Spleen (tissue), 11 donors: ENCODE data around the gene CCDC38. TPM values are rescaled to one million over a fixed set of nuclear protein-coding genes. Genes with fewer than 3 reads are reported as not detected.
"Not testable (repeated sequence)": the region's sequence is repeated elsewhere in the genome, so short reads cannot be mapped to it uniquely, and the experiment has no call there.

Experiments
- DNase-seq: peaks from one replicate; pipeline ENCODE4 v3.0.0-alpha.2; 2020
- H3K27ac ChIP-seq, 8 donors: fragments of 200-600 bp; sonication (generic) in 7 of 8; 1 replicate in 4 of 8; 2 replicates in 4 of 8; pipeline versions ENCODE4 v1.5.0 to v1.8.0; 2016 to 2021; ENCODE audit warnings: inconsistent platforms in 4 of 8, mild to moderate bottlenecking in 4 of 8, moderate library complexity in 1 of 8
- H3K27me3 ChIP-seq, 7 donors: fragments of 200-600 bp; sonication (generic) in 6 of 7; replicated peaks in 1 of 7; 1 replicate in 4 of 7; 2 replicates in 3 of 7; pipeline versions ENCODE4 v1.5.0 to v1.8.0; 2016 to 2021; ENCODE audit warnings: inconsistent platforms in 3 of 7, mild to moderate bottlenecking in 1 of 7
- H3K36me3 ChIP-seq, 6 donors: fragments of 200-600 bp; sonication (generic) in 5 of 6; 1 replicate in 4 of 6; 2 replicates in 2 of 6; pipeline versions ENCODE4 v1.5.0 to v1.8.0; 2016 to 2021; ENCODE audit warnings: inconsistent platforms in 2 of 6
- H3K4me1 ChIP-seq, 6 donors: fragments of 200-600 bp; sonication (generic) in 5 of 6; 1 replicate in 3 of 6; 2 replicates in 3 of 6; pipeline versions ENCODE4 v1.5.0 to v1.8.0; 2016 to 2021; ENCODE audit warnings: inconsistent platforms in 3 of 6
- H3K4me3 ChIP-seq, 8 donors: fragments of 200-600 bp; sonication (generic) in 7 of 8; 1 replicate in 4 of 8; 2 replicates in 4 of 8; pipeline versions ENCODE4 v1.5.0 to v1.8.0; 2016 to 2021; ENCODE audit warnings: inconsistent platforms in 4 of 8, mild to moderate bottlenecking in 4 of 8, moderate library complexity in 2 of 8
- H3K9me3 ChIP-seq, 8 donors: fragments of 200-600 bp; sonication (generic) in 7 of 8; 1 replicate in 4 of 8; 2 replicates in 4 of 8; pipeline versions ENCODE4 v1.5.0 to v1.8.0; 2016 to 2021; ENCODE audit warnings: inconsistent platforms in 4 of 8
- POLR2A ChIP-seq, 3 donors: fragments of 450-650 bp; IDR thresholded peaks; one replicate each; pipeline ENCODE4 v1.5.1; 2017; ENCODE audit warnings: antibody characterized with exemption in 3 of 3, mild to moderate bottlenecking in 1 of 3
- POLR2AphosphoS5 ChIP-seq, 3 donors: sonication (generic); formaldehyde crosslinking; IDR thresholded peaks; one replicate each; pipeline ENCODE4 v1.5.1; 2017; ENCODE audit warnings: antibody characterized with exemption in 3 of 3
- WGBS, 5 donors: extraction: QIAGEN DNeasy Blood & Tissue Kit in 3 of 5; methylation state at CpG; one replicate each; pipeline versions ENCODE4 v1.1.5 to v1.1.7; 2013 to 2018; 5-methylcytosine and 5-hydroxymethylcytosine counted together
- intact Hi-C: fragments of 100-400 bp; cut with DNase I; formaldehyde crosslinking; loops from one replicate; pipeline ENCODE4 v1.15.0; 2023; ENCODE audit warnings: low total_unique reads
- polyA plus RNA-seq, 3 donors: library from polyadenylated mRNA; stranded (reverse); fragments of 200-250 nt; gene quantifications; one replicate each; pipeline ENCODE4 v1.2.1, GENCODE V29; 2013
- total RNA-seq, 7 donors: library from RNA; depleted of rRNA in 3 of 7; stranded (reverse); fragments of >200 nt in 3 of 7; fragmentation: NEBNext Ultra II Directional in 4 of 7; extraction: Animal tissue kit (Norgen Biotek cat#: 25700) in 4 of 7; gene quantifications; one replicate each; pipeline versions ENCODE4 v1.1.0 to v1.2.1, GENCODE V29; 2016 to 2021
- TF ChIP-seq, protein P1 (sequence below), 11 experiments: fragments of 200-600 bp in 7 of 11; fragments of 450-650 bp in 4 of 11; sonication (generic) in 4 of 11; IDR thresholded peaks in 8 of 11; conservative IDR thresholded peaks in 3 of 11; 1 replicate in 7 of 11; 2 replicates in 4 of 11; pipeline versions ENCODE4 v1.4.0 to v1.8.0; 2016 to 2021; ENCODE audit warnings: antibody characterized with exemption in 11 of 11, inconsistent platforms in 4 of 11, mild to moderate bottlenecking in 1 of 11
- donor health status: healthy with polysubstance abuse.
- donor health status: DM: no; HTN: no; CAD: no; lungs with moderate emphysema.
- donor health status: DM: no; HTN: no; CAD: no.
- donor health status: Bipolar disorder and iron deficiency.
- donor health status: healthy.
- donor health status: DM: no; HTN: no; CAD: no.
- donor health status: DM: yes; HTN: yes; CAD: no.

Gene CCDC38
- total and polyA plus RNA-seq, 10 donors, result 0.34 to 2.1 (median 0.86) TPM; not detected in 1

DNA sequence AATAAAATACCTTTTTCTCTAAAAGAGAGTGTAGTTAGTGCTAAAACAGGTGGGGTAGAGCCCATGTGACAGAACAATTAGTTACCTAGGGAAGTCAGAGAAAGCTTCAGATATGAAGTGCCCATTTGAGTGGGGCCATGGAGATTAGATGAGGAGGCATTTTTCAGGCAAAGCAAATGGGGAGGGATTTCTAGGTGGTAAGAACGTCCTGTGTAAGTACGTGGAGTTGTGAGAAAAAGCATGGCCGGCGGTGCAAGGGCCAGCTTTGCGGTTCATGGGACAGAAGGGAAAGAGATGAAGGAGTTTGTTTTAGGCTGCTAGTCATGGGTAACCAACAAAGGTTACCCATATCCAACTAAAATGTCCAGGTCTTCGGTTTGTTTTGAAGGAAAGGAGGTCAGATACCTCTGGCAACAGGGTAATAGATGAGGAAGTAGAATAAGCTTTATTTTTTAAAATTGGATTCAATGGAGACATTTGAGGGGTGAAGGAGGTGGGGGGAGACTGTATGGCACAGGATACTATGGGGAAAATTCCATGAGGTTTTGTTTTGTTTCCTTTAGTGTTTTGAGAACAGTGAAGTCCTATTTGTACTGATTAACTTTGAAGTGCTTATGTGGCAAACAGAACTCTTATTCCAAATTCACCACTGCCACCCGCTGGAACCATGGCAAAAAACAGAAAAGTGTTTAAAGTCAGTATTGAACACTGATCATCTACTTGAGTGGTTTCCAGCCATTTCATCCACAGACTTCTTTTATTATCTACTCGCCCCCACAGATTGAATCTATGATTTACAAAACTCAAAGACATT, 93.6 kb downstream of the CCDC38 start:
- Histone ChIP-seq H3K27ac (no peak overlapping the region), H3K4me3 (no peak overlapping the region), H3K9me3 (no peaks in the 10 kb centered on the region), H3K4me1 (no peaks in the 10 kb centered on the region), H3K36me3 (no peaks in the 10 kb centered on the region), H3K27me3 (peaks cover 0 to 25% (median 2%) of the 10 kb centered on the region in 7 donors)
- WGBS, 5 donors, result 63 to 67% (median 65%) methylated on average over 8 of the region's 8 CpGs
- TF ChIP-seq POLR2AphosphoS5 (IDR thresholded peaks at IDR 0.05) (no peak), POLR2A (IDR thresholded peaks at IDR 0.05) (no peak)
- TF ChIP-seq, protein P1, sequence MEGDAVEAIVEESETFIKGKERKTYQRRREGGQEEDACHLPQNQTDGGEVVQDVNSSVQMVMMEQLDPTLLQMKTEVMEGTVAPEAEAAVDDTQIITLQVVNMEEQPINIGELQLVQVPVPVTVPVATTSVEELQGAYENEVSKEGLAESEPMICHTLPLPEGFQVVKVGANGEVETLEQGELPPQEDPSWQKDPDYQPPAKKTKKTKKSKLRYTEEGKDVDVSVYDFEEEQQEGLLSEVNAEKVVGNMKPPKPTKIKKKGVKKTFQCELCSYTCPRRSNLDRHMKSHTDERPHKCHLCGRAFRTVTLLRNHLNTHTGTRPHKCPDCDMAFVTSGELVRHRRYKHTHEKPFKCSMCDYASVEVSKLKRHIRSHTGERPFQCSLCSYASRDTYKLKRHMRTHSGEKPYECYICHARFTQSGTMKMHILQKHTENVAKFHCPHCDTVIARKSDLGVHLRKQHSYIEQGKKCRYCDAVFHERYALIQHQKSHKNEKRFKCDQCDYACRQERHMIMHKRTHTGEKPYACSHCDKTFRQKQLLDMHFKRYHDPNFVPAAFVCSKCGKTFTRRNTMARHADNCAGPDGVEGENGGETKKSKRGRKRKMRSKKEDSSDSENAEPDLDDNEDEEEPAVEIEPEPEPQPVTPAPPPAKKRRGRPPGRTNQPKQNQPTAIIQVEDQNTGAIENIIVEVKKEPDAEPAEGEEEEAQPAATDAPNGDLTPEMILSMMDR (IDR thresholded peaks at IDR 0.05 in 8 of 11, conservative IDR thresholded peaks at IDR 0.05 in 3 of 11), result no peak
- intact Hi-C loops, result no loop called here
- DNase-seq, result no peak

DNA sequence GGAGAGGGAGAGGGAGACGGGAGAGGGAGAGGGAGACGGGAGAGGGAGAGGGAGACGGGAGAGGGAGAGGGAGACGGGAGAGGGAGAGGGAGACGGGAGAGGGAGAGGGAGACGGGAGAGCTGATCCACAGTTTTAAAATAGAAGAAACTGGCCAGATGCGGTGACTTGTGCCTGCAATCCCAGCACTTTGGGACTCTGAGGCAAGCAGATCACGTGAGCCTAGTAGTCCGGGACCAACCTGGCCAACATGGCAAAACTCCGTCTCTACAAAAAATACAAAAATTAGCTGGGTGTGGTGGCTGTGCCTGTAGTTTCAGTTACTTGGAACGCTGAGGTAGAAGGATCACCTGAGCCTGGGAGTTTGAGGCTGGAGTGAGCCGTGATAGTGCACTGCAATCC, 100.0 kb downstream of the CCDC38 start:
- H3K27ac ChIP-seq, H3K4me1 ChIP-seq, DNase-seq, intact Hi-C loops, H3K4me3 ChIP-seq, H3K9me3 ChIP-seq, H3K36me3 ChIP-seq: not testable (repeated sequence)
- 60 to 95% (median 91%) methylated on average over 6 to 8 of the region's 12 CpGs for WGBS, 5 donors
- H3K27me3 ChIP-seq, result peaks cover 0 to 38% (median 2%) of the 10 kb centered on the region in 7 donors

DNA sequence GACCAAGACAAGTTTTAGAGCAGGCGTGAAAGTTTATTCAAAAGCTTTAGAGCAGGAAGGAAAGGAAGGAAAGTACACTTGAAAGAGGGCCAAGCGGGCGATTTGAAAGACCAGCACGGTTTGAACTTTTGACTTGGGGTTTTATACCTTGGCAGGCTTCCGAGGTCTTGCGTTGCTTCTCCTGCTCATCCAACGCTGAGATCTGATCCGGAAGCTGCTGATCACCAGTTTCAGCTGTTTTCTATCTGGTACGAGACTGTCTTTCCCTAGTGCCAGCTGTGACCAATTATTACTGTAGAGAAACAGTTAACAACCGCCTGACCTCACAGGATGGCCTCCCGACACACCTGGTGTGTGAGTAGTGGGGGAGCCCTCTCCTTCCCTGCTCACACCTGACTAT, 104.3 kb downstream of the CCDC38 start:
- Histone ChIP-seq H3K9me3 (no peaks in the 10 kb centered on the region), H3K27ac (no peak overlapping the region), H3K4me1 (peaks cover 0 to 6% (median 0%) of the 10 kb centered on the region in 6 donors), H3K4me3 (no peak overlapping the region), H3K36me3 (no peaks in the 10 kb centered on the region), H3K27me3 (peaks cover 0 to 13% (median 0%) of the 10 kb centered on the region in 7 donors)
- intact Hi-C loops, result no loop called here
- no peak for DNase-seq
- WGBS, 5 donors, result 6 to 23% (median 17%) methylated on average over 11 of the region's 11 CpGs
- TF ChIP-seq POLR2A (IDR thresholded peaks at IDR 0.05), result no peak
- TF ChIP-seq, protein P1 (IDR thresholded peaks at IDR 0.05 in 8 of 11, conservative IDR thresholded peaks at IDR 0.05 in 3 of 11), result no peak

DNA sequence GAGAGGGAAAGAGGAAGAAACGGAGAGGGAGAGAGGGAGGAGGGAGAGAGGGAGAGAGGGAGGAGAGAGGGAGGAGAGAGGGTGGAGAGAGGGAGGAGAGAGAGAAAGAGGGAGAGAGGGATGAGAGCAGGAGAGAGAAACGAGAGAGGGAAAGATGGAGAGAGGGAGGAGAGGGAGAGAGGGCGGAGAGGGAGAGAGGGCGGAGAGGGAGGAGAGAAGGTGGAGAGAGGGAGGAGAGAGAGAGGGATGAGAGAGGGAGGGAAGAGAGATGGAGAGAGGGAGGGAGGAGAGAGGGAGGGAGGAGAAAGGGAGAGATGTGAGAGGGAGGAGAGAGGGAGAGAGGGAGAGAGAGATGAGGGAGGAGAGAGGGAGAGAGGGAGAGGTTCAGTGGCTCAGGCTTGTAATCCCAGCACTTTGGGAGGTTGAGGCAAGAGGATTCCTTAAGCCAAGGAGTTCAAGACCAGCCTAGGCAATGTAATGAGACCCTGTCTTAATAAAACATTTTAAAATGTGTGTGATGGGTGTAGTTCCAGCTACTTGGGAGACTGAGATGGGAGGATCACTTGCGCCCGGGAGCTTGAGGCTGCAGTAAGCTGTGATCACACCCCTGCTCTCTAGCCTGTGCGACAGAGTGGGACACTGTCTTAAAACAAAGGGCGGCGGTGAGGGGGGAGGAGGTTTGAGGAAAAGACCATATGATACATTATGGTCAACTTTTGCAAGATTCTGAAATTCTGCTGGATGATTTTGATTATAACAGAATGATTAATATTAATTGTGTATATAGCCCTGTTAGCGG, 105.0 kb downstream of the CCDC38 start:
- H3K36me3 ChIP-seq, result no peaks in the 10 kb centered on the region
- no peaks in the 10 kb centered on the region for H3K9me3 ChIP-seq
- peaks cover 0 to 6% (median 0%) of the 10 kb centered on the region in 7 donors for H3K27me3 ChIP-seq
- no peak for TF ChIP-seq POLR2AphosphoS5 (IDR thresholded peaks at IDR 0.05)
- intact Hi-C loops, result no loop called here
- peaks cover 0 to 6% (median 0%) of the 10 kb centered on the region in 6 donors for H3K4me1 ChIP-seq
- WGBS, 5 donors, result 60 to 74% (median 70%) methylated on average over 10 of the region's 10 CpGs
- H3K4me3 ChIP-seq, result no peak overlapping the region
- no peak for DNase-seq
- no peak overlapping the region for H3K27ac ChIP-seq
